ENCODE data around the gene KRTAP2-1. TPM values are rescaled to one million over a fixed set of nuclear protein-coding genes. Genes with fewer than 3 reads are reported as not detected.

The KRTAP2-1 gene
- total RNA-seq, 4 donors from 2014 or later, result not detected

DNA sequence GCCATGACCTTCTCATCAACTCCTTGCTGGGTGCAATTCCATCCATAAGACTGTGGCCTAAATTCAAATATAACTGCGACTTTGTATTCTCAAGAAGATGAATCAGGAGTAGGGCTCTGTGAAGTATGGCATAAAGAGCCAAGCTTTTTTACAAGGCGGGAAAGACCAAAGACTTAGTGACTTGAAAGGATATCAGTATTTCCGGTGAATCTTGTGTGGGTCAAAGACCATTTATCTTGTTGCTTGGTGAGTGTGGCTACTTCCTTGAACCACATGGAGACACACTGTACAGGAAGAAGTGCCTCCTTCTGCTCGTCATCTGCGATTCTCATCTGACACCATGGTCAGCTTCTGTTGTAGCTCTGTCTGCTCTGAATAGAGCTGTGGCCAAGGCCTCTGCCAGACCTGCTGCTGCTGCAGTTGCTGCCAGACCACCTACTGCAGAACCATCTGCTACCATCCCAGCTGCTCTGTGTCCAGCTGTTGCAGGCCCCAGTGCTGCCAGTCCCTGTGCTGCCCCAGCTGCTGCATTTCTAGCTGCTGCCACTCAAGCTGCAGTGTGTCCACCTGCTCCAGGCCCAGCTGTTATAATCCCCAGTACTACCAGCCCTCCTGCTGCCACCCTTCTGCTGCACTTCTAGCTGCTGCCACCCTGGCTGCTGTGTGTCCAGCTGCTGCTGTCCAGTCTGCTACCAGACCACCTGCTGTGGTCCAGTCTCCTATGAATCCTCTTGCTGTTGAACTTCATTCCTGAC lies 24.7 kb upstream of the KRTAP2-1 start:
- TF ChIP-seq, protein P1, sequence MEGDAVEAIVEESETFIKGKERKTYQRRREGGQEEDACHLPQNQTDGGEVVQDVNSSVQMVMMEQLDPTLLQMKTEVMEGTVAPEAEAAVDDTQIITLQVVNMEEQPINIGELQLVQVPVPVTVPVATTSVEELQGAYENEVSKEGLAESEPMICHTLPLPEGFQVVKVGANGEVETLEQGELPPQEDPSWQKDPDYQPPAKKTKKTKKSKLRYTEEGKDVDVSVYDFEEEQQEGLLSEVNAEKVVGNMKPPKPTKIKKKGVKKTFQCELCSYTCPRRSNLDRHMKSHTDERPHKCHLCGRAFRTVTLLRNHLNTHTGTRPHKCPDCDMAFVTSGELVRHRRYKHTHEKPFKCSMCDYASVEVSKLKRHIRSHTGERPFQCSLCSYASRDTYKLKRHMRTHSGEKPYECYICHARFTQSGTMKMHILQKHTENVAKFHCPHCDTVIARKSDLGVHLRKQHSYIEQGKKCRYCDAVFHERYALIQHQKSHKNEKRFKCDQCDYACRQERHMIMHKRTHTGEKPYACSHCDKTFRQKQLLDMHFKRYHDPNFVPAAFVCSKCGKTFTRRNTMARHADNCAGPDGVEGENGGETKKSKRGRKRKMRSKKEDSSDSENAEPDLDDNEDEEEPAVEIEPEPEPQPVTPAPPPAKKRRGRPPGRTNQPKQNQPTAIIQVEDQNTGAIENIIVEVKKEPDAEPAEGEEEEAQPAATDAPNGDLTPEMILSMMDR (IDR thresholded peaks at IDR 0.05; ENCODE audit: low read depth), result no peak

DNA sequence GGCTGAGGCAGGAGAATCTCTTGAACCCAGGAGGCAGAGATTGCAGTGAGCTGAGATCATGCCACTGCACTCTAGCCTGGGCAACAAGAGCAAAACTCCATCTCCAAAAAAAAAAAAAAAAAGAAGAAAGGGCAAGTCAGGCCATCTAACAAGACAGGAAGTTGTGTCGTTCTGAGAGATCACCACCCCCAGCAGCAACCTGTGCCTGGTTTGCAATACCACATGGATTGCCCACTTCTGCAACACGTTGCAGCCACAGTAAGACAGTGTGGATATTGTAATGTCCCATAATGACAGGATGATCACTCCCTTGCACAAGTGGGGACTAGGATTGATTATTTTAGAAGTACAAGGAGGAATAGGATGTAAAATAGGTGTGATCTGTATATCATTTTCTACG lies 21.9 kb upstream of the KRTAP2-1 start:
- TF ChIP-seq, protein P1 (IDR thresholded peaks at IDR 0.05; ENCODE audit: low read depth), result no peak

DNA sequence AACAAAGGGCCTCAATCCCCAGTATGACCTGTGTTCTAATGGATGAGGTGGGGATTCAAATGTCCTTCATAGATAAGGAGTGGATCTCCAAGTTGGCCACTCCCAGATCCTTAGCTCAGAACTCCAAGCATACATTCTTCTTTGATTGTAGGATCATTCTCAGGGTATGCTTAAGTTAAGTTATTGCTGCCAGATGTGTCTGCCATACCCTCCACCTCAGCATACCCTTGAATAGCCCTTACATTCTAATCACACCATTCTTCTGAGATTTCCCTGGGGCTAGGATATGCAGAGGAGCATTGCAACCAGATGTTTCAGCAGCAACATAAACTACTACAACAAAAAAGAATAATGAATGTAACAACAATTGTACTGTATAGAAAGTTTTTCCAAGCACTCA lies 20.2 kb upstream of the KRTAP2-1 start:
- TF ChIP-seq, protein P1 (IDR thresholded peaks at IDR 0.05; ENCODE audit: low read depth), result no peak

DNA sequence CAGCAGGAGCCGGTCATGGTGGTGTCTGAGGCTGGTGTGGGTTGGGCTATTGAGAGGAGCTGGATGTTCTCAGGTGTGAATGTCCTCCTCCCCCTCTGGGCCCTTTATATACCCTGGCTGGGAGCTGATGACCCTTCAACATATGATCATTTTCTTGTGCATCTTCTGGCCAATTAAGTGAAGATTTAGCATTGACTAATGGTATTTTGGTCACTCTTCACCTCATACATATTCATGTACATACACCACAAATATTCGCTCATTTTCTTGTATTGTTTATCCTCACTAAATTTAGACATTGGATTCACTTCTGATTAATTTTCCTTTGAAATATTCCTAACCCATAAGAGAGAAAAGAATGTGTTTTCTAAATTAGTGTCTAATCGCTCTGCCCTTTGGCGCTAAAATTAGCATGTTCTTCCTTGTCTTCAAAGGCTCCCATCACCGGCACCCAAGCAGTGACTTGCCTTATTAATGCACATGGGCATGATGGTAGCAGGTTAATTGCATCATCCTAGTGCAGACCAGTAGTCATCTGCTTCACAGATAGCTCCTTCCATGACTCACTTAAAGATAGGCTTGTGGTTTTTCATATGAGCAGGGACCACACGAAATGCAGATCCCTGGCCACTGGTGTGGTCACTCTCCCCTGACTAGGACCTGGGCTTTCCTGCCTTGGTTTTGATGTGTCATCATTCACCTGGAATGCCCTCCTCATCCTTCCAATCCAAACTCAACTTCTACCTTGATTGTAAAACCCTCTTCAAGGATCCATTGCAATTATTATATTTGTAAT lies 18.9 kb upstream of the KRTAP2-1 start, which contains the start of gene KRTAP2-4:
TSS of gene KRTAP2-4 (minus strand) at position 51 of the 796 bp plus-strand sequence. CDS start at position 17, 34 bp downstream.
- TF ChIP-seq, protein P1 (IDR thresholded peaks at IDR 0.05; ENCODE audit: low read depth), result no peak

GRCh38 chr17:41064301-41064700 lies 17.2 kb upstream of the KRTAP2-1 start:
- TF ChIP-seq, protein P1 (IDR thresholded peaks at IDR 0.05; ENCODE audit: low read depth), result no peak

DNA sequence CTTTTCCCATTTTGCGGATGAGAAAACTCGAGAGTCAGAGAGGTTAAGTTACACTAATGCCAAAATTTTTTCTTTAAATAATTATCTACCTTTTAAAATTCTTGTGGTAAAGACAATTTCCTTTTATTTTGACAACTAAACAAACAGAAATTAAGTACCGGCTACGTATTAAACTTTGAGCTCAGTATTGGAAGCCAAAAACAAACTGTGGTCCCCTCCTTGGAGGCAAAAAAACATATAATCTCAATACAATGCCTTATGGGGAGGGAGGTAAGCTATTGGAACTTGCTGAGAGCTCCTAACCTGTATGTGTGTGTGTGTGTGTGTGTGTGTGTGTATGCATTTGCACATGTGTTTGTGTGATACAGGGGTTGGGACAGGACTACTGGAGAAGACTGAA lies 16.3 kb upstream of the KRTAP2-1 start:
- TF ChIP-seq, protein P1 (IDR thresholded peaks at IDR 0.05; ENCODE audit: low read depth), result no peak

DNA sequence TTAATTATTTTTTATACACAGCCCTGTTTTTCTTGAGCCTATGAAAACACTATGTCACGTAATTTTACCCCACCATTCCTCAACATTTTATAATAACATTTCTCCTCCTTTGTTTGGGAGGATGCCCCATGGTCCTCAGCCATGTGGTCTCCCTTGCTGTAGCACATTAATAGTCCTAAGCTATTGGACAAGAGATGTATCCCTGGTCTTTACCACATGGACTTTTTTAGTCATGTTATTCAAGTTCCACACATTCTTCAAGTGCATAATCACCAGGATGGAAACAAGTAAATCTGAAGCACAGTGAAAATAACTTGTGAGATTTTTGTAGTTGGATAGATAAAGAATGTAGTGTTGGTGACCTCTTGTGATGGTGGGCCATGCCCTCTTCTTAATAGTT lies 14.8 kb upstream of the KRTAP2-1 start:
- TF ChIP-seq, protein P1 (IDR thresholded peaks at IDR 0.05; ENCODE audit: low read depth), result no peak
